Measurements from ENCODE around the gene METTL9. TPM values are rescaled to one million over a fixed set of nuclear protein-coding genes. Genes with fewer than 3 reads are reported as not detected.

Gene METTL9
- total and polyA plus RNA-seq, 8 donors, result 34.4 to 879 (median 84.8) TPM

DNA sequence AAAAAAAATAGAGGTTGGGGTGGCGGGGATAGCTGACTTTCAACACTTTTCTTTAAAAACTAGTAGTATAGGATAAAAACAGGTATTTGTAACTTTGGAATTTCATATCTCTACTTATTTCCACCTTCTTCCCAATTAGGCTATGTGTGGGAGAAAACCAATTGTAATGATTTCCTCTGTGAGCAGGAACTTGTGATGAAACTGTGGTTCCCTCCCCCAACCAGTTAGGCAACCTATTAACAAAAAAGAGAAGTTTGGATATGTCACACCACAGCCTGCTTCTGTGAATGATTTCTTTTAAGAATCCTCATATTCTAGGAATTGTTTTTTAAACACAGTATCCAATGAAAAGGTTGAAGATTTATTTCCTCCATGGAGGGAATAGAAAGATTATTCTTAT lies 51.1 kb downstream of the METTL9 start:
- Histone ChIP-seq H3K27ac (peak overlapping the region in 2 of 5 donors; percentile 56 to 60), H3K4me3 (peak overlapping the region in 1 of 4 donors; percentile 37), H3K9me3 (no peaks in the 10 kb centered on the region), H3K36me3 (peaks cover 4 to 19% (median 15%) of the 10 kb centered on the region in 4 donors), H3K4me1 (peaks cover 10 to 59% (median 21%) of the 10 kb centered on the region in 4 donors), H3K27me3 (no peaks in the 10 kb centered on the region)
- no peak for TF ChIP-seq POLR2A (IDR thresholded peaks at IDR 0.05)
- TF ChIP-seq CTCF (IDR thresholded peaks at IDR 0.05), result no peak
- no peak for TF ChIP-seq EP300 (IDR thresholded peaks at IDR 0.05)
- TF ChIP-seq POLR2AphosphoS5 (IDR thresholded peaks at IDR 0.05), result no peak
- peak in 1 of 2 donors; percentile 30 for DNase-seq
- 78 to 100% (median 90%) methylated on average over 1 of the region's 1 CpG for WGBS, 5 donors
- intact Hi-C loops (cut with DNase I; ENCODE audit: low total_unique reads), result no loop called here

DNA sequence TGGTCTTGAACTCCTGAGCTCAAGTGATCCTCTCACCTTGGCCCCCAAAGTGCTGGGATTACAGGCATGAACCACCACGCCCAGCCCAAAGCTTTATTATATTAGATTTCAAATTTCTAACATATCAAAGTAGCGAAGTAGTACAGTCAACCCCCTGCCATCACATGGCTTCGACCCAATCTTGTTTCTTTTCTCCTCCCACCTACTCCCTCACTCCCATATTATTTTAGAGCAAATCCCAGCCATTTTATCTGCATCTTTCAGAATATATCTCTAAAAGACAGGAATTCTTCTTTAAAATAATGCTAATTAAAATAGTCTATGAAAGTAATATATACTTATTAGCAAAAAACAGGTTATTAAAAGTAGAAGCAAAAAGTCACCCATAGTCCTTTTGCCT lies 52.1 kb downstream of the METTL9 start:
- TF ChIP-seq POLR2AphosphoS5 (IDR thresholded peaks at IDR 0.05) (no peak), POLR2A (IDR thresholded peaks at IDR 0.05) (no peak), CTCF (IDR thresholded peaks at IDR 0.05) (no peak), EP300 (IDR thresholded peaks at IDR 0.05) (no peak)
- Histone ChIP-seq H3K27ac (peak overlapping the region in 2 of 5 donors; percentile 56 to 60), H3K4me3 (peak overlapping the region in 2 of 4 donors; percentile 32 to 37), H3K27me3 (no peaks in the 10 kb centered on the region), H3K9me3 (no peaks in the 10 kb centered on the region), H3K4me1 (peaks cover 2 to 54% (median 11%) of the 10 kb centered on the region in 4 donors), H3K36me3 (peaks cover 4 to 29% (median 22%) of the 10 kb centered on the region in 4 donors)
- intact Hi-C loops (cut with DNase I; ENCODE audit: low total_unique reads), result no loop called here
- no peak for DNase-seq
- WGBS, 5 donors, result 88 to 95% (median 90%) methylated on average over 3 of the region's 3 CpGs

DNA sequence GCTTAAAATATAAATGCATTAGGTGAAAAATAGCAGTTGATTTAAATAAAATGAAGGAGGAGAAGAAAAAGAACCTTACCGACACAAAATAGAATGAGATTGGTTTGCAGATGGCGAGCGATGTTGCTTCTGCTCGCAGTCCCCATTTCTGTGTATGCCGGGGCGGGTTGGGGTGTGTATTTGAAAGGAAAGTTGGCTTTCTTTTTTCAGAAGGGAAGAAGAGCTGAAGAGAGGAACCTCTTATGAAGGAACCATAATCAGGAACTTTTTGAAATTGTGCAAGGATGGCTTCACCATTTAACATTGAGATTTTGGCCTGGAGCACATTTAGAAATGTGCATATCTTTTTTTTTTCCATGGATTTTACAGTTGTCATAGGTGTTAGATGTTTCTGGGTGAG lies 53.1 kb downstream of the METTL9 start, which contains the start of gene IGSF6:
Gene IGSF6, minus strand, starts transcription at position 156 of the 400 bp plus-strand sequence. Its CDS starts 10 bp downstream, at position 146.
- DNase-seq, result no peak
- intact Hi-C loops (cut with DNase I; ENCODE audit: low total_unique reads), result no loop called here
- no peak for TF ChIP-seq CTCF (IDR thresholded peaks at IDR 0.05)
- TF ChIP-seq POLR2A (IDR thresholded peaks at IDR 0.05), result no peak
- no peak for TF ChIP-seq POLR2AphosphoS5 (IDR thresholded peaks at IDR 0.05)
- no peak for TF ChIP-seq EP300 (IDR thresholded peaks at IDR 0.05)
- Histone ChIP-seq H3K4me3 (peak within 1 kb of the TSS in 3 of 4 donors; percentile 1 to 37 (median 32)), H3K36me3 (peaks cover 0 to 26% (median 20%) of the 10 kb centered on the region in 4 donors), H3K27ac (peak within 1 kb of the TSS in 2 of 5 donors; percentile 56 to 60), H3K4me1 (peaks cover 0 to 55% (median 12%) of the 10 kb centered on the region in 4 donors), H3K27me3 (no peaks in the 10 kb centered on the region), H3K9me3 (no peaks in the 10 kb centered on the region)
- 92 to 98% (median 93%) methylated on average over 6 of the region's 6 CpGs for WGBS, 5 donors

DNA sequence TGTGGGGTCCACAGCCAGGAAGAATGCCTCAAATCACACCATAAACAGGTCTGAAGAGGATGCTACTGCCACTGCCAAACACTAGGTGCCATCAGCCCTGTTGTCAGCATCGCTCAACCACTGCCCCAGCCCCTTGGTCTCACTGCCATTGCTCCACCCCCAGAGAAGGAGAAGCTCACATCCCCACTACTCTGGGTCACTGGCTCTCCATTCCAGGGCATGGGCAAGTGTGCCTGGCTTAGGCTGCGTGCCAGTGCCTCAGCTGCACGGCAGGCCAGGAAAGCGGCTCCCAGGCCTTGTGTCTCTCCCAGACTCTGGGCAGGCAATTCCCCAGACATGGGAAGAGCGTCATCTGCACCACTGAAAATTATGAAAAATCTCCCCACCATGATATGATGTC lies 54.2 kb downstream of the METTL9 start:
- peaks cover 0 to 45% (median 8%) of the 10 kb centered on the region in 4 donors for H3K4me1 ChIP-seq
- 90 to 94% (median 93%) methylated on average over 5 of the region's 5 CpGs for WGBS, 5 donors

More for the DNA sequence above, 54.2 kb downstream of the METTL9 start:
- Histone ChIP-seq H3K27me3 (no peaks in the 10 kb centered on the region), H3K9me3 (no peaks in the 10 kb centered on the region), H3K27ac (peak overlapping the region in 2 of 5 donors; percentile 18 to 54), H3K4me3 (no peak overlapping the region), H3K36me3 (peaks cover 0 to 26% (median 19%) of the 10 kb centered on the region in 4 donors)
- DNase-seq, result no peak
- TF ChIP-seq POLR2AphosphoS5 (IDR thresholded peaks at IDR 0.05) (no peak), CTCF (IDR thresholded peaks at IDR 0.05) (no peak), EP300 (IDR thresholded peaks at IDR 0.05) (no peak), POLR2A (IDR thresholded peaks at IDR 0.05) (no peak)
- intact Hi-C loops (cut with DNase I; ENCODE audit: low total_unique reads), result no loop called here

All from stomach (tissue), 9 donors.